Measurements from ENCODE around the gene AQR.
"Not testable (repeated sequence)": the region's sequence is repeated elsewhere in the genome, so short reads cannot be mapped to it uniquely, and the experiment has no call there.

AQR gene

GRCh38 chr15:34812868-34813365 lies 156.6 kb downstream of the AQR start:
- DNase-seq (ENCODE audit: low spot score), result not testable (repeated sequence)

- DNase-seq (ENCODE audit: low spot score), result no peak
Measured at GRCh38 chr15:34812369-34812768, 157.2 kb downstream of the AQR start.

- DNase-seq (ENCODE audit: low spot score), result no peak
Measured at GRCh38 chr15:34810443-34811129, 159.0 kb downstream of the AQR start.

GRCh38 chr15:34809186-34809585 lies 160.4 kb downstream of the AQR start:
- DNase-seq (ENCODE audit: low spot score), result no peak

- DNase-seq (ENCODE audit: low spot score), result no peak
Measured at GRCh38 chr15:34808016-34808415, 161.5 kb downstream of the AQR start.

GRCh38 chr15:34807241-34807640 lies 162.3 kb downstream of the AQR start:
- not testable (repeated sequence) for DNase-seq (ENCODE audit: low spot score)

- no peak for DNase-seq (ENCODE audit: low spot score)
Measured at GRCh38 chr15:34804776-34805175, 164.8 kb downstream of the AQR start.

- no peak for DNase-seq (ENCODE audit: low spot score)
Measured at GRCh38 chr15:34804113-34804512, 165.4 kb downstream of the AQR start.

- DNase-seq (ENCODE audit: low spot score), result no peak
Measured at GRCh38 chr15:34802803-34803750, 166.5 kb downstream of the AQR start.

GRCh38 chr15:34802371-34802770 lies 167.2 kb downstream of the AQR start:
- DNase-seq (ENCODE audit: low spot score), result no peak

Data from CD4-positive, alpha-beta T cell treated with Interleukin-6 at 100 ng/mL for 8 hours (primary cell).